Endodermal cell (in vitro differentiated cells): ENCODE measurements around the gene TSHZ2. TPM values are rescaled to one million over a fixed set of nuclear protein-coding genes. Genes with fewer than 3 reads are reported as not detected.

Source experiments
- DNase-seq: peaks from one replicate; pipeline ENCODE4 v3.0.0-alpha.2; 2017
- H3K27ac ChIP-seq: 2 replicates; pipeline ENCODE4 v1.5.1; 2013; ENCODE audit warnings: mild to moderate bottlenecking, low read depth, low read length, moderate library complexity
- H3K27me3 ChIP-seq: 2 replicates; pipeline ENCODE4 v1.6.1; 2013; ENCODE audit warnings: mild to moderate bottlenecking, low read length, moderate library complexity; ENCODE audit not compliant: insufficient read depth, control insufficient read depth, poor library complexity, severe bottlenecking
- H3K36me3 ChIP-seq: 2 replicates; pipeline ENCODE4 v1.7.0; 2013; ENCODE audit warnings: mild to moderate bottlenecking, low read length, moderate library complexity; ENCODE audit not compliant: control insufficient read depth, insufficient read depth
- H3K4me1 ChIP-seq: one replicate; pipeline ENCODE4 v1.7.0; 2013; ENCODE audit warnings: low read length; ENCODE audit not compliant: control insufficient read depth, insufficient read depth
- H3K4me3 ChIP-seq: 2 replicates; pipeline ENCODE4 v1.5.1; 2013; ENCODE audit warnings: mild to moderate bottlenecking, low read length, moderate library complexity
- H3K9ac ChIP-seq: 2 replicates; pipeline ENCODE4 v1.6.1; 2013; ENCODE audit warnings: mild to moderate bottlenecking, low read length, moderate library complexity; ENCODE audit not compliant: poor library complexity, severe bottlenecking; ENCODE audit errors: extremely low read depth
- H3K9me3 ChIP-seq: 2 replicates; pipeline ENCODE4 v1.6.1; 2013; ENCODE audit warnings: mild to moderate bottlenecking, low read length, moderate library complexity; ENCODE audit not compliant: control insufficient read depth
- H3K27ac Mint-ChIP-seq: 2 replicates; pipeline ENCODE4 v1.8.0; 2020; ENCODE audit warnings: mixed read lengths
- H3K27me3 Mint-ChIP-seq: 2 replicates; pipeline ENCODE4 v1.8.0; 2021; ENCODE audit warnings: mild to moderate bottlenecking, mixed read lengths; ENCODE audit not compliant: insufficient read depth
- H3K36me3 Mint-ChIP-seq: 2 replicates; pipeline ENCODE4 v1.8.0; 2020; ENCODE audit warnings: low read depth, mixed read lengths
- H3K4me1 Mint-ChIP-seq: 2 replicates; pipeline ENCODE4 v1.8.0; 2020; ENCODE audit warnings: mixed read lengths
- H3K4me3 Mint-ChIP-seq: 2 replicates; pipeline ENCODE4 v1.8.0; 2020; ENCODE audit warnings: mild to moderate bottlenecking, moderate library complexity, mixed read lengths
- H3K9me3 Mint-ChIP-seq: 2 replicates; pipeline ENCODE4 v1.8.0; 2020; ENCODE audit warnings: mild to moderate bottlenecking, mixed read lengths
- CTCF ChIP-seq: fragments of 200-600 bp; sonication (generic); conservative IDR thresholded peaks from 2 replicates; pipeline ENCODE4 v1.5.0; 2021; ENCODE audit warnings: antibody characterized with exemption, mild to moderate bottlenecking
- WGBS, 2 experiments: methylation state at CpG; one replicate each; pipeline versions ENCODE4 v1.1.5 to v1.1.7; 2013; ENCODE audit warnings: missing lambda C conversion rate in 2 of 2, mixed read lengths in 1 of 2; ENCODE audit not compliant: insufficient coverage in 1 of 2, insufficient read length in 1 of 2; 5-methylcytosine and 5-hydroxymethylcytosine counted together
- total RNA-seq, 2 donors: library from RNA; stranded (reverse); fragmentation: NEBNext Ultra II Directional in 1 of 2; extraction: Animal tissue kit (Norgen Biotek cat#: 25700) in 1 of 2; gene quantifications; 2 replicates in 1 of 2; 3 replicates in 1 of 2; pipeline ENCODE4 v1.2.1, GENCODE V29; 2021

Gene TSHZ2
- total RNA-seq, 2 donors from 2014 or later: 0.07 to 0.31 TPM

DNA sequence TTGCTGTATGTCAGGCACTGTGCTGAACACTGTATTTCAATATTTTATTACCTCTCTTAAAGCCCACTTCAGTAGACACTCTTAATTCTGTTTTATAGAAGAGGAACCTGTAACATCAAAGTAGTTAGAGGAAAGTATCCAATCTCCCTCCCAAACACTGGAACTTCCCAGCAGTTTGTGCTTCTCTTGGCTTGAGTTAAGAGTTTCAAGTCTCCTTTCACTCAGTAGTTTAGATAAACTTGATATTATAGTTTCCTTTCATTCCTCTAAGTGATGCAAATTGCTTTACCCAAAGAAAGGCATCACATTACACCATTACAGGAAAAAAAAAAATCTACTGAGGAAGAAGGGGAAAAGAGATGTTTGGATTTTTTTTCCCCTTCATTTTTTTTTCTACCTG lies 164.3 kb downstream of the TSHZ2 start:
- no peak for TF ChIP-seq CTCF
- H3K4me3 Mint-ChIP-seq: no peak overlapping the region
- H3K9me3 Mint-ChIP-seq: no peaks in the 10 kb centered on the region
- peaks cover 9% of the 10 kb centered on the region for H3K4me1 Mint-ChIP-seq
- DNase-seq: no peak
- Histone ChIP-seq H3K9ac (no peak overlapping the region), H3K4me3 (no peak overlapping the region), H3K27me3 (no peaks in the 10 kb centered on the region), H3K36me3 (no peaks in the 10 kb centered on the region), H3K27ac (no peak overlapping the region), H3K4me1 (no peaks in the 10 kb centered on the region), H3K9me3 (no peaks in the 10 kb centered on the region)
- H3K27me3 Mint-ChIP-seq: peaks cover 2% of the 10 kb centered on the region
- H3K27ac Mint-ChIP-seq: no peak overlapping the region
- H3K36me3 Mint-ChIP-seq: no peaks in the 10 kb centered on the region

DNA sequence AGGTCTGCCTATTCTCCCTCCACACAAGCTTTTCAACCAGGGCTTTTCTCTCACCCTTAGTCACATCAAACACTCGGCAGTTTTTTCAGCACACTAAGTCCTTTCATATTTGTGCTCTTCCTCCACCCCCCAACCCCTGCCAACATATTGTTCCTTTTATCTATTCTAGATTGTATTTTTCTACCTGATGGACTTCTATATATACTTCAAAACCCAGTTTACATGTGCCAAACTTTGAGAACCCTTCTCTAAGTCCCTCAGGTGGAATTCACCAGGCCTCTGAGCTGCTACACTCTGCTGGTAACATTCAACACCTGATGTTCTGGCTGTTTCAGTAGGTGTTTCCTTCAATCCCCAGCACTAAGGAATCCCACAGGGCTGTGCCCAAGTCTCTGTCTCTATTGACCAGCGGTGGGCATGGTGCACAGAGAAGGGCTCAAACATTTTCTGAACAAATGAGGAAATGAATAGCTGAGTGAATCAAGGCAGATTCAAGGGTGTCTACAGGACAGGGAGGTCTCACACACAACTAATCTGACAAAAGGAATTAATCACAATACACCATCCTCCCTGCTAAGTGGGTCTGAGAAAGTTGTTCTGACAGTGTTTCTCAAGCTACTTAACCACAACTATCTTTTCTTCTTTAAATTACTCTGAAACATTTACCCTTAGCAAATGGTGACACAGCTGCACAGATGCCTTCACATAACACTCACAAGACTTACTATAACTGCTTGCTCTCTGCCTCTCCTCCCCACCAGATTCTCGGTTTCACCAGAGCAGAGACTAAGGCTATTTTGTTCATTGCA lies 166.5 kb downstream of the TSHZ2 start:
- H3K4me1 ChIP-seq: no peaks in the 10 kb centered on the region
- no peaks in the 10 kb centered on the region for H3K27me3 ChIP-seq
- no peaks in the 10 kb centered on the region for H3K9me3 ChIP-seq

GRCh38 chr20:53141201-53142050 lies 169.3 kb downstream of the TSHZ2 start:
- peak overlapping the region; percentile 36 for H3K27ac ChIP-seq
- peaks cover 6% of the 10 kb centered on the region for H3K4me1 Mint-ChIP-seq

More for the DNA sequence above, 166.5 kb downstream of the TSHZ2 start:
- H3K9ac ChIP-seq: peak overlapping the region; percentile 43
- TF ChIP-seq CTCF: no peak
- WGBS, 2 experiments: 89% methylated on average over 3 of the region's 3 CpGs; no CpG with 5 or more reads in 1 of the 2 experiments
- H3K36me3 ChIP-seq: no peaks in the 10 kb centered on the region
- Mint-ChIP-seq H3K27me3 (no peaks in the 10 kb centered on the region), H3K4me1 (peaks cover 6% of the 10 kb centered on the region), H3K36me3 (no peaks in the 10 kb centered on the region), H3K9me3 (no peaks in the 10 kb centered on the region), H3K4me3 (no peak overlapping the region), H3K27ac (no peak overlapping the region)
- H3K27ac ChIP-seq: no peak overlapping the region
- H3K4me3 ChIP-seq: no peak overlapping the region
- no peak for DNase-seq

More at GRCh38 chr20:53141201-53142050, 169.3 kb downstream of the TSHZ2 start:
- no peaks in the 10 kb centered on the region for H3K27me3 ChIP-seq
- H3K9me3 ChIP-seq: no peaks in the 10 kb centered on the region
- H3K4me1 ChIP-seq: no peaks in the 10 kb centered on the region
- Mint-ChIP-seq H3K36me3 (no peaks in the 10 kb centered on the region), H3K9me3 (no peaks in the 10 kb centered on the region), H3K27ac (no peak overlapping the region), H3K4me3 (no peak overlapping the region), H3K27me3 (no peaks in the 10 kb centered on the region)
- 92 to 100% methylated on average over 4 to 11 of the region's 11 CpGs for WGBS, 2 experiments
- H3K9ac ChIP-seq: no peak overlapping the region
- H3K4me3 ChIP-seq: no peak overlapping the region
- peak; percentile 30 for TF ChIP-seq CTCF
- no peak for DNase-seq
- H3K36me3 ChIP-seq: no peaks in the 10 kb centered on the region
